ENCODE measurements around the gene TNK2.

TNK2 gene

GRCh38 chr3:195836476-195837135 lies 71.7 kb downstream of the TNK2 start:
- no peak overlapping the region for H3K4me3 ChIP-seq
- H3K9me3 ChIP-seq = no peaks in the 10 kb centered on the region
- H3K27me3 ChIP-seq = peaks cover 0 to 26% of the 10 kb centered on the region in 2 donors
- H3K4me1 ChIP-seq = no peaks in the 10 kb centered on the region
- no peak for TF ChIP-seq CTCF (IDR thresholded peaks at IDR 0.05)
- H3K36me3 ChIP-seq = no peaks in the 10 kb centered on the region
- H3K27ac ChIP-seq = no peak overlapping the region
- intact Hi-C loops (cut with DNase I; ENCODE audit: low total_unique reads) = no loop called here
- DNase-seq = no peak

DNA sequence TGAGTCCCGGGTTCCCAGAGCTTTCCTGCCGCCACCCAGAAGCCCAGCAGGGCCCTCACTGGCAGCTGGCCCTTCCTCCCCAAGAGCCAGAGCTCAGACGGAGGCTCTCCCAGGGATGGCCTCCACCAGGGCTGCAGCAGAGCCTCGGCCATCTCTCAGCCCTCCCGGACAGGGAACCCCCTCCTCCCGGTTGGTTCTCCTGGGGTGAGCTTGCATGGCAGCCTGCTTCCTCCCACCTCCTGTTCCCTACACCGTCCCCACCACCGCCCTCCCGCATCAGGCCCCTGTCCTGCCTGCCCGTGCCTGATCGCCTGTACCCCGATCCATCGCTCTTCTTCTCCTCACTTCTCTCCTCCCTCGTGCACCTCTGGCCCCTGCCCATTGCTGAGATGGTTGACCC lies 72.6 kb downstream of the TNK2 start:
- no peak for DNase-seq
- Histone ChIP-seq H3K36me3 (no peaks in the 10 kb centered on the region), H3K4me1 (no peaks in the 10 kb centered on the region), H3K9me3 (no peaks in the 10 kb centered on the region), H3K27ac (no peak overlapping the region), H3K4me3 (no peak overlapping the region), H3K27me3 (peaks cover 0 to 26% of the 10 kb centered on the region in 2 donors)
- intact Hi-C loops (cut with DNase I; ENCODE audit: low total_unique reads) = no loop called here
- TF ChIP-seq CTCF (IDR thresholded peaks at IDR 0.05) = no peak

DNA sequence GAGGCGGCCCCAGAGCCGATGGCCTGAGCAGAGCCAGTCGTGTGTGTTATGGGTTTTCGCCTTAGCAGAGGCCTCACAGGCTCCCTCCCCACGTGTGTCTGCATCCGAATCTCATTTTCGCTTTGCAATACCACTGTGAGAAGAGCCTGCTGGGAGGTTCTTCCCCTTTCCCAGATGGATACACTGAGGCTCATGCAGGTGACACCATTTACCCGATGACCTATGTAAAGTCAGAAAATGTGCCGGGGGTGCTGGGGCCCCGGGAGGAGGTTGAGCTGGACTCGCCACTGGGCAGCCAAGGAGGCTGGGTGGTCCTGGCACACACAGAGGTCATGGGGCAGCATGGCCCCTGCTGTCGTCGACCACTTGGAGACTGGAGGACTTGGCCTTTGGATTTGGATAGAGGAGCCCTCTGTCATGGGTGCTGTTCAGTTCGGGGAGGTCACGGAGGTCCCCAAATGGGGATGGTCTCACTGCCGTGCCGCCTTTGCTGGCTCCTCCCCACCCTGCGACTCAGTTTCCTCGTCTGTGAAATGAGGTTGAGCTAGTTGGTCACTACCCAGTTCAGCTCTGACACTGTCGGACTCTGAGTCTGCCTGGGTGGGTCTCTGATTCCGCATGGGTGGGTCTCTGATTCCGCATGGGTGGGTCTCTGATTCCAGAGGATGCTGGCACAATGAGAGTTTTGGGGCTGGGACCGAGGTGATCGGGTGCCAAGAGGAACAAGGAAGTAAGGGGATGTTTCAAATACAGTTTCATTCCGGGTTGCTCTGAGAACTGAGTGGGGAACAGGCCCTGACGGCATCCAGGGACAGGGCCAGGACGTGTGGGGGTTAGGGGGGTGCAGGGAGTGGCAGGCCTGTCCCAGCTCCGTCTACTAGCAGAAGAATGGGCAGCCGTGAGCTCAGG lies 73.4 kb downstream of the TNK2 start:
- intact Hi-C loops (cut with DNase I; ENCODE audit: low total_unique reads) = no loop called here
- H3K9me3 ChIP-seq = no peaks in the 10 kb centered on the region

GRCh38 chr3:195829897-195830254 lies 78.5 kb downstream of the TNK2 start:
- no peak overlapping the region for H3K27ac ChIP-seq
- no peak overlapping the region for H3K4me3 ChIP-seq
- no peak for DNase-seq
- H3K9me3 ChIP-seq = no peaks in the 10 kb centered on the region
- intact Hi-C loops (cut with DNase I; ENCODE audit: low total_unique reads) = no loop called here
- no peaks in the 10 kb centered on the region for H3K4me1 ChIP-seq
- no peaks in the 10 kb centered on the region for H3K36me3 ChIP-seq
- no peak for TF ChIP-seq CTCF (IDR thresholded peaks at IDR 0.05)
- peaks cover 0 to 14% of the 10 kb centered on the region in 2 donors for H3K27me3 ChIP-seq

More for the DNA sequence above, 73.4 kb downstream of the TNK2 start:
- peaks cover 0 to 26% of the 10 kb centered on the region in 2 donors for H3K27me3 ChIP-seq
- DNase-seq = no peak
- H3K36me3 ChIP-seq = no peaks in the 10 kb centered on the region
- H3K4me1 ChIP-seq = no peaks in the 10 kb centered on the region
- no peak overlapping the region for H3K4me3 ChIP-seq
- no peak for TF ChIP-seq CTCF (IDR thresholded peaks at IDR 0.05)
- H3K27ac ChIP-seq = no peak overlapping the region

DNA sequence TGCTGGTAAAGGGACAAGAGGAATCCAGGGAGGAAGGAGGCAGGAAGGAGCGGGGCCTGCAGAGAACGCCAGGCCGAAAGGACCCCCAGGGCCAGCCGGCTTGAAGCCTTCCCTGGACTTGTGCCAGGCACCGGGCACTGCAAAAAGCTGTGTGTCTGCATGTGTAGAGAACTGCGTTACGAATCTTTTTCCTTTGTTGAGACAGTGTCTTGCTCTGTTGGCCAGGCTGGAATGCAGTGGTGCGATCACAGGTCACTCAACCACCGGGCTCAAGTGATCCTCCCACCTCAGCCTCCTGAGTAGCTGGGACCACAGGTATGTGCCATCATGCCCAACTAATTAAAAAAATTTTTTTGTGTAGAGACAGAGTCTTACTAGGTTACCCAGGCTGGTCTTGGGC lies 79.6 kb downstream of the TNK2 start:
- intact Hi-C loops (cut with DNase I; ENCODE audit: low total_unique reads) = no loop called here
- no peak for DNase-seq
- Histone ChIP-seq H3K27ac (no peak overlapping the region), H3K4me3 (no peak overlapping the region), H3K27me3 (peaks cover 0 to 17% of the 10 kb centered on the region in 2 donors), H3K36me3 (no peaks in the 10 kb centered on the region), H3K9me3 (no peaks in the 10 kb centered on the region), H3K4me1 (no peaks in the 10 kb centered on the region)
- no peak for TF ChIP-seq CTCF (IDR thresholded peaks at IDR 0.05)

Measured in tibial artery (tissue), 4 donors.